ENCODE results near the gene C1orf21.

The C1orf21 gene

GRCh38 chr1:184646178-184646701, 259.4 kb downstream of the C1orf21 start:
- no peak for TF ChIP-seq CTCF (conservative IDR thresholded peaks at IDR 0.05)

DNA sequence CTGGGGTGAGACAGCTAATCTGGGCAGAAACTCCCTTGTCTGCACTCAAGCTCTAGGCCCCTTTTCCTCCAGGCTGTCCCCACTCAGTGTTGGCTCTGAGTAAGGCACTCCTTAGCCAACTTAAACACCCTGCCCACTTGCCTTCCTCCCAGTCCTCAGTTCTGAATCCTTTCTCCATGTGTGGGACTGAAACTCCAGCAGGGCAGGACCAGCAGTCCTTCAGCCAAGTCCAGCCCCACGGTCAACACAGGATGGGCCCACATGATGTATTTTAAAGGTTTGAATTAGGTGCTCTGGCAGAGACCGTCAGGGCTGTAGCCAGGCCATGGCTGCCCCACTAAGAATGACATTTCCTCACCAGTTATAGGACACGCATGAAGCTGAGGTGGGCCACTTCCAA, 260.0 kb downstream of the C1orf21 start:
- H3K27ac ChIP-seq = no peak overlapping the region
- TF ChIP-seq CTCF (conservative IDR thresholded peaks at IDR 0.05) = no peak

More at GRCh38 chr1:184646178-184646701, 259.4 kb downstream of the C1orf21 start:
- H3K27ac ChIP-seq = no peak overlapping the region

GRCh38 chr1:184647471-184647870, 260.6 kb downstream of the C1orf21 start:
- no peak overlapping the region for H3K27ac ChIP-seq
- no peak for TF ChIP-seq CTCF (conservative IDR thresholded peaks at IDR 0.05)

- H3K27ac ChIP-seq = no peak overlapping the region
- TF ChIP-seq CTCF (conservative IDR thresholded peaks at IDR 0.05) = no peak
Observed at GRCh38 chr1:184648160-184648855, 261.5 kb downstream of the C1orf21 start.

DNA sequence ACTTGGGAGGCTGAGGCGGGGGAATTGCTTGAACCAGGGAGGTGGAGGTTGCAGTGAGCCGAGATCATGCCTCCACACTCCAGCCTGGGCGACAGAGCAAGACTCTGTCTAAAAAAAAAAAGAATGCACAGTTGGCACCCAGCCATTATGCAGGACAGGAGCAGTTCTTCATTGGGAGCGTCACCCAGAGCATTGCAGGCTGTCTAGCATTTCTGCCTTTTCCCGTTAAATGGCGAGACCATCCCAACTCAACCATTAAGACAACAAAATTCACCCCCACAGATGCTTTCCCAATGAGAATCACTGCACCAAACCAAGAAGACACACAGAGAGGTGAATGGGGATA, 262.0 kb downstream of the C1orf21 start:
- no peak for TF ChIP-seq CTCF (conservative IDR thresholded peaks at IDR 0.05)
- no peak overlapping the region for H3K27ac ChIP-seq

- H3K27ac ChIP-seq = no peak overlapping the region
Observed at GRCh38 chr1:184649451-184649888, 262.6 kb downstream of the C1orf21 start.

More at GRCh38 chr1:184649451-184649888, 262.6 kb downstream of the C1orf21 start:
- TF ChIP-seq CTCF (conservative IDR thresholded peaks at IDR 0.05) = no peak
